ENCODE data around the gene FBXW7.
A peak's percentile ranks its signal among the peaks of the same experiment; 100 is the strongest.

Gene FBXW7, protein sequence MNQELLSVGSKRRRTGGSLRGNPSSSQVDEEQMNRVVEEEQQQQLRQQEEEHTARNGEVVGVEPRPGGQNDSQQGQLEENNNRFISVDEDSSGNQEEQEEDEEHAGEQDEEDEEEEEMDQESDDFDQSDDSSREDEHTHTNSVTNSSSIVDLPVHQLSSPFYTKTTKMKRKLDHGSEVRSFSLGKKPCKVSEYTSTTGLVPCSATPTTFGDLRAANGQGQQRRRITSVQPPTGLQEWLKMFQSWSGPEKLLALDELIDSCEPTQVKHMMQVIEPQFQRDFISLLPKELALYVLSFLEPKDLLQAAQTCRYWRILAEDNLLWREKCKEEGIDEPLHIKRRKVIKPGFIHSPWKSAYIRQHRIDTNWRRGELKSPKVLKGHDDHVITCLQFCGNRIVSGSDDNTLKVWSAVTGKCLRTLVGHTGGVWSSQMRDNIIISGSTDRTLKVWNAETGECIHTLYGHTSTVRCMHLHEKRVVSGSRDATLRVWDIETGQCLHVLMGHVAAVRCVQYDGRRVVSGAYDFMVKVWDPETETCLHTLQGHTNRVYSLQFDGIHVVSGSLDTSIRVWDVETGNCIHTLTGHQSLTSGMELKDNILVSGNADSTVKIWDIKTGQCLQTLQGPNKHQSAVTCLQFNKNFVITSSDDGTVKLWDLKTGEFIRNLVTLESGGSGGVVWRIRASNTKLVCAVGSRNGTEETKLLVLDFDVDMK

DNA sequence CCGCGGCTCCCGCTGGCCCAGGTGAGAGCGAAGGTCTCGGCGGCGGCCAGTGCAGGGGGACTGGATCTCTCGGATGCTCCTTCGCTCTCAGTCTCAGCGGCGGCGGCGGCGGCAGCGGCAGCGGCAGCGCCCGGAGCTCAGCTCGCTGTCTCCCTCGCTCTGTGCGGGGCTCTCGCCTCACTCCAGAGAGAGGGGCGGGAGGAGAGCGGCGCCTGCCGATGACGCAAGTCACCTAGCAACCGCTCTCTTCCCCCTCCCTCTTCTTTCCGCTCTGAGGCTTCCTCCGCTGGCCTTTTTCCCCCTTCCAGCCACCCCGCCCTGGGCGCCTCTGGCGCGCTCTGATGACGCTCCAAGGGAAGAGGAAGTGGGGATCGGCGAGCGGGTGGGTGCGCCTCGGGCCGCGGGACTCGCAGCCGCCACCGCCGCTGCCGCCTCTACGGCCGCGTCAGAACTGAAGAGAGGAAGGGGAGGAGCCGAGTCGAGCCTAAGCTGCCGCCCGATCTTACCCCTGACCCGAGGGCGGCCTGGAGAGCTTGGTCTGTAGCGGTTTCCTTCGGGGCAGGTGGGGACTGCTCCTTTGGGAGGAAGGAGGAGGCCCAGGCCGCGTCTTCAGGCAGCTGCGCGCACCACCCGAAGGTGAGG lies at the start of gene FBXW7:
FBXW7 (minus strand) TSS at position 190 of the 642 bp plus-strand sequence. CDS start 124,289 bp downstream, outside the sequence.
- TF ChIP-seq, protein P1, sequence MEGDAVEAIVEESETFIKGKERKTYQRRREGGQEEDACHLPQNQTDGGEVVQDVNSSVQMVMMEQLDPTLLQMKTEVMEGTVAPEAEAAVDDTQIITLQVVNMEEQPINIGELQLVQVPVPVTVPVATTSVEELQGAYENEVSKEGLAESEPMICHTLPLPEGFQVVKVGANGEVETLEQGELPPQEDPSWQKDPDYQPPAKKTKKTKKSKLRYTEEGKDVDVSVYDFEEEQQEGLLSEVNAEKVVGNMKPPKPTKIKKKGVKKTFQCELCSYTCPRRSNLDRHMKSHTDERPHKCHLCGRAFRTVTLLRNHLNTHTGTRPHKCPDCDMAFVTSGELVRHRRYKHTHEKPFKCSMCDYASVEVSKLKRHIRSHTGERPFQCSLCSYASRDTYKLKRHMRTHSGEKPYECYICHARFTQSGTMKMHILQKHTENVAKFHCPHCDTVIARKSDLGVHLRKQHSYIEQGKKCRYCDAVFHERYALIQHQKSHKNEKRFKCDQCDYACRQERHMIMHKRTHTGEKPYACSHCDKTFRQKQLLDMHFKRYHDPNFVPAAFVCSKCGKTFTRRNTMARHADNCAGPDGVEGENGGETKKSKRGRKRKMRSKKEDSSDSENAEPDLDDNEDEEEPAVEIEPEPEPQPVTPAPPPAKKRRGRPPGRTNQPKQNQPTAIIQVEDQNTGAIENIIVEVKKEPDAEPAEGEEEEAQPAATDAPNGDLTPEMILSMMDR (IDR thresholded peaks at IDR 0.05; ENCODE audit: insufficient read depth, low read length, missing control alignments), result no peak
- POLR2A ChIA-PET, result interaction anchor here (0.6 to 1.3 kb wide), 3 partner anchors 10 to 874 kb away, joined by 4 to 6 read pairs (median 4); no protein-coding TSS in a partner anchor
- DNase-seq (ENCODE audit: low read depth, low spot score), result peak; percentile 89
- CTCF ChIA-PET, result interaction anchor here (1.1 to 1.9 kb wide), 3 partner anchors 14 to 81 kb away, joined by 4 to 5 read pairs (median 5); no protein-coding TSS in a partner anchor
- peak within 1 kb of the TSS; percentile 90 for H3K4me3 ChIP-seq (ENCODE audit: low read depth, low read length)

DNA sequence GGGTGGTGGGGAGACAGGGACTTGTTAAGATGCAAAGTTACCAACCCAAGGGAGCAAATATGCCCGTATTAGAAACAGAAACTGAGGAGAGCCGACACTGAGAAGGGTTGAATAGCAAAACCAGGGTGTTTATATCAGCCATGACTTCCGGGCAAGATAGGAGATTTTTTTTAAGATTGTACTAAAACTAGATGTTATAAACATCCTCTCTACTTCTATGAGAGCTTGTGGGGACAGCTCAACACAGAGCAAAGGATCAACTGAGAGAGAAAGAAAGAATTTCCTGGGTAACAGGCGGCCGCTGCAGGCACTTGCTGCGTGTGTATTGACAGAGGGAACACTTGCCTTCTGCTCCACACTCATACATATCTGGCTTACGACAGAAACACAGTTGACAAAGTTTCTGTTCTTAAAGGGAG lies 49.1 kb upstream of the FBXW7 start:
- ChIA-PET POLR2A (no interaction called here), CTCF (no interaction called here)
- DNase-seq (ENCODE audit: low read depth, low spot score), result no peak
- no peak overlapping the region for H3K4me3 ChIP-seq (ENCODE audit: low read depth, low read length)
- TF ChIP-seq, protein P1 (IDR thresholded peaks at IDR 0.05; ENCODE audit: insufficient read depth, low read length, missing control alignments), result no peak

DNA sequence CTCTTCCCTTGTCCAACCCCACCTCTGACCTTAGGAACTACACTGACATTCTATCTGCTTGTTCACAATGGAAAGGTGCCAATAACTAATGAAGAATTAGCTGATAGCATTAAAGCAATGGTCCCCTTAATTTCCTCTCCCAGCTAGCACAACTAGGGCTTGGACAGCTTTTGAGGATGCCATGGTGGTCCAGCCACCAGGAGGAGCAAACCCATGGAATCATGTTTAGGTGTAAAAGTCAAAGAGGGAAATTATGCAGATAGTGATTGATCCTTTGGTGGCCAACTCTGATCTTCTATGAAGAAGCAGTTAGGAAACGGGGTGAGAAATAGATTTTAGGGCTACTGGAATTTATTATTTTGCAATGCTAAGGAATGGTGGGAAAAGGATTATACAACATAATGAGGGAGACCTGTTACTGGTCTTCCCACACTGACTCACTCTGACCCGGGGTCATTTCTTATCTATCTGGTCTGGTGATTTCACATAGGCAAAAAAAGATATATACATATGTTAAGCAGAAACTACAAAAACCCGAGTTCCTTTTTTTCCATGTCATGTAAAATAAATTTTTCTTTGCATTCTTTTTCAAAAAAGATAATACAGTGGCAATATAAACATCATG lies 45.8 kb upstream of the FBXW7 start:
- ChIA-PET POLR2A (no interaction called here), CTCF (interaction anchor here (0.6 kb wide), 1 partner anchor 58 kb away, joined by 3 read pairs; no protein-coding TSS in a partner anchor)
- H3K4me3 ChIP-seq (ENCODE audit: low read depth, low read length), result no peak overlapping the region
- no peak for DNase-seq (ENCODE audit: low read depth, low spot score)
- TF ChIP-seq, protein P1 (IDR thresholded peaks at IDR 0.05; ENCODE audit: insufficient read depth, low read length, missing control alignments), result peak; percentile 12

DNA sequence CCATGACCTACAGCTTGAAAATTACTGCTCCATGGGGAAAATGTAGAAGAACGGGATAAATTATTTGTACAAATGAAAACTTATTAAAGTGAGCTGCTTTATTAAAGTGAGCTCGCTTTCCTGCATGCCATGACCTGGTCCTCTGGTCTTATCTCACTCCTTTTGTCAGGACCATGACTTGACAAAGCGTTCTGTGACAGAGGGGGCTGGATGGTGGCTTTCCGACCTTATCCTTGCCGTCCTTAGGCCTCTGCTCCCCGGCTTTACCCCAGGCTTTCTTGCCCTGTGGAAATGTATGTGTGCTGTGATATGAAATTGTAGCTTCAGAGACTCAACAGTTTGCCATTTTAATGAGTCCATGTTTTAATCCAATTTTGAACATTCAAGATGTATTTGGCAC lies 44.0 kb upstream of the FBXW7 start:
- TF ChIP-seq, protein P1 (IDR thresholded peaks at IDR 0.05; ENCODE audit: insufficient read depth, low read length, missing control alignments), result no peak
- ChIA-PET CTCF (interaction anchor here (0.6 to 1.4 kb wide), 2 partner anchors 71 to 79 kb away, joined by 4 read pairs; no protein-coding TSS in a partner anchor), POLR2A (no interaction called here)
- DNase-seq (ENCODE audit: low read depth, low spot score), result no peak
- no peak overlapping the region for H3K4me3 ChIP-seq (ENCODE audit: low read depth, low read length)

DNA sequence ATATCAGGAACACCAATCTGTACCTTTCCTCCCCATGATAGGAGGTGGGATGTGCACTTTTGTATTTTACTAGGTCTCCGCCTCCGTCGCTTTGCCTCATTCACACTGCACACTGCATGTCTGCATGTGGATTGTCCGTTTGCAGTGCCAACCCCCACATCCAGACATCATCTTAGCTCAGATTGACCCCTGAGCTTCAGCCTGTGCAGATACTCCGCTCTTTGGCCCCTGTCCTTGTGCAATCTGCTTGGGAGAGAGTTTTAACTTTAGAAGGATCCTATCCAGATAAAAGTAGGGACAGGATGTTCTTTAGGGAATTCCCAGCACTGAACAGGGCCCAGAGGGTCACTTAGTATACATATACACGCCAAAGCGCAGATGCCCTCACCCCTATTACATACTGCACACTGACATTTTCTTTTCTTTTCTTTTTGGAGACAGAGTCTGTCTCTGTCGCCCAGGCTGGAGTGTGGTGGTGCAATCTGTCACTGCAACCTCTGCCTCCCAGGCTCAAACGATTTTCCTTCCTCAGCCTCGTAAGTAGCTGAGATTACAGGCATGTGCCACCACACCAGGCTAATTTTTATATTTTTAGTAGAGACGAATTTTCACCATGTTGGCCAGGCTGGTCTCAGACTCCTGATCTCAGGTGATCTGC lies 43.3 kb upstream of the FBXW7 start:
- ChIA-PET POLR2A (no interaction called here), CTCF (interaction anchor here (0.9 to 1.4 kb wide), 3 partner anchors 39 to 78 kb away, joined by 3 to 4 read pairs (median 3); no protein-coding TSS in a partner anchor)
- H3K4me3 ChIP-seq (ENCODE audit: low read depth, low read length), result no peak overlapping the region
- no peak for DNase-seq (ENCODE audit: low read depth, low spot score)
- TF ChIP-seq, protein P1 (IDR thresholded peaks at IDR 0.05; ENCODE audit: insufficient read depth, low read length, missing control alignments), result no peak

Measured in AG04449 (cell line).